ENCODE data around the gene IFT122. TPM values are rescaled to one million over a fixed set of nuclear protein-coding genes. Genes with fewer than 3 reads are reported as not detected.

The IFT122 gene
- total and polyA plus RNA-seq, 2 of the 4 experiments (the other 2 are of a cell fraction) = 16.8 to 28.0 TPM

GRCh38 chr3:129429080-129429451 is 11.0 kb upstream of the IFT122 start:
- H4K91ac ChIP-seq (ENCODE audit: insufficient read depth, low read depth, low read length) = no peak overlapping the region
- TF ChIP-seq CHD1 (IDR thresholded peaks at IDR 0.05; ENCODE audit: low read depth, low read length) (no peak), NFE2L2 (IDR thresholded peaks at IDR 0.05; ENCODE audit: low read depth, low read length) (no peak), MAFK (IDR thresholded peaks at IDR 0.05; ENCODE audit: low read depth, low read length) (no peak), MAZ (IDR thresholded peaks at IDR 0.05; ENCODE audit: borderline replicate concordance, low read depth, low read length) (no peak), USF2 (IDR thresholded peaks at IDR 0.05; ENCODE audit: low read depth, low read length) (no peak), POLR2A (IDR thresholded peaks at IDR 0.05; ENCODE audit: low read depth, low read length) (no peak), ELK1 (IDR thresholded peaks at IDR 0.05; ENCODE audit: borderline replicate concordance, low read depth, low read length) (no peak), RCOR1 (IDR thresholded peaks at IDR 0.05; ENCODE audit: insufficient replicate concordance, low read length) (no peak), CEBPB (IDR thresholded peaks at IDR 0.05; ENCODE audit: low read depth, low read length) (no peak), FOS (IDR thresholded peaks at IDR 0.05; ENCODE audit: low read depth, low read length) (no peak), SMC3 (IDR thresholded peaks at IDR 0.05; ENCODE audit: low read depth, low read length) (no peak), RFX5 (IDR thresholded peaks at IDR 0.05; ENCODE audit: low read depth, low read length) (no peak), BHLHE40 (IDR thresholded peaks at IDR 0.05; ENCODE audit: low read depth, low read length) (no peak), RAD21 (IDR thresholded peaks at IDR 0.05; ENCODE audit: low read length) (no peak)
- TF ChIP-seq, protein P1, sequence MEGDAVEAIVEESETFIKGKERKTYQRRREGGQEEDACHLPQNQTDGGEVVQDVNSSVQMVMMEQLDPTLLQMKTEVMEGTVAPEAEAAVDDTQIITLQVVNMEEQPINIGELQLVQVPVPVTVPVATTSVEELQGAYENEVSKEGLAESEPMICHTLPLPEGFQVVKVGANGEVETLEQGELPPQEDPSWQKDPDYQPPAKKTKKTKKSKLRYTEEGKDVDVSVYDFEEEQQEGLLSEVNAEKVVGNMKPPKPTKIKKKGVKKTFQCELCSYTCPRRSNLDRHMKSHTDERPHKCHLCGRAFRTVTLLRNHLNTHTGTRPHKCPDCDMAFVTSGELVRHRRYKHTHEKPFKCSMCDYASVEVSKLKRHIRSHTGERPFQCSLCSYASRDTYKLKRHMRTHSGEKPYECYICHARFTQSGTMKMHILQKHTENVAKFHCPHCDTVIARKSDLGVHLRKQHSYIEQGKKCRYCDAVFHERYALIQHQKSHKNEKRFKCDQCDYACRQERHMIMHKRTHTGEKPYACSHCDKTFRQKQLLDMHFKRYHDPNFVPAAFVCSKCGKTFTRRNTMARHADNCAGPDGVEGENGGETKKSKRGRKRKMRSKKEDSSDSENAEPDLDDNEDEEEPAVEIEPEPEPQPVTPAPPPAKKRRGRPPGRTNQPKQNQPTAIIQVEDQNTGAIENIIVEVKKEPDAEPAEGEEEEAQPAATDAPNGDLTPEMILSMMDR (conservative IDR thresholded peaks at IDR 0.05; ENCODE audit: low read depth, low read length) = no peak
- H3K4ac ChIP-seq (ENCODE audit: low read depth, low read length) = peak overlapping the region; percentile 47; the same call in 1 of the 2 replicates
- H4K5ac ChIP-seq (ENCODE audit: low read depth, low read length) = peak overlapping the region; percentile 51
- peak overlapping the region; percentile 10 for H2BK120ac ChIP-seq (ENCODE audit: low read depth, low read length)
- WGBS, 2 experiments (ENCODE audit: extremely low coverage in 2 of 2, insufficient read length in 1 of 2) = no CpG with 5 or more reads among the region's 3 CpGs
- no peak for ATAC-seq (ENCODE audit: low read depth)
- H2AK9ac ChIP-seq (replicated peaks; ENCODE audit: low read depth, low read length, poor library complexity) = peak overlapping the region; percentile 76
- no peaks in the 10 kb centered on the region; the same call in none of the 2 replicates for H3K4me1 ChIP-seq (ENCODE audit: control insufficient read depth, insufficient read depth, low read length)
- peak overlapping the region; percentile 93 for H2AFZ ChIP-seq (replicated peaks; ENCODE audit: low read length, poor library complexity)
- peak overlapping the region; percentile 76; the same call in 1 of the 2 replicates for H2AK5ac ChIP-seq (ENCODE audit: low read depth, low read length)
- CTCF ChIA-PET = interaction anchor here (1.5 kb wide), 1 partner anchor 46 kb away, joined by 3 read pairs; no protein-coding TSS in a partner anchor
- H3K14ac ChIP-seq (replicated peaks; ENCODE audit: low read depth, low read length) = peak overlapping the region; percentile 79; the same call in 1 of the 2 replicates
- no peak overlapping the region for H3K4me3 ChIP-seq (ENCODE audit: insufficient read depth, low read depth, low read length)
- 0 out of 3 replicates have a peak overlapping the region, but pooled peaks have one; percentile 18 for H2BK15ac ChIP-seq (ENCODE audit: low read depth, low read length)
- H3K9me3 ChIP-seq (ENCODE audit: control insufficient read depth, insufficient read depth, low read length) = no peaks in the 10 kb centered on the region
- H3K23ac ChIP-seq (ENCODE audit: low read depth, low read length) = no peak overlapping the region
- peak overlapping the region; percentile 76 to 93 for H4K8ac ChIP-seq (ENCODE audit: low read depth in 2 of 2, low read length in 2 of 2)
- peaks cover 5 to 7% of the 10 kb centered on the region in 2 experiments; a peak in 2 of 4 replicates for H3K79me1 ChIP-seq (ENCODE audit: low read depth in 1 of 2, low read length in 2 of 2)
- no TSS peak for BruUV-seq (replicated peaks)
- H3K9me1 ChIP-seq (ENCODE audit: insufficient read depth, low read length) = peaks cover 13% of the 10 kb centered on the region; the same call in 1 of the 2 replicates
- no peak overlapping the region for H3K56ac ChIP-seq (ENCODE audit: extremely low read depth, insufficient read depth, low read length)
- in situ Hi-C loops (cut with MboI; ENCODE audit: low sequenced_read_pairs) (no loop called here), dilution Hi-C loops (cut with HindIII; ENCODE audit: low sequenced_read_pairs, unreplicated experiment) (no loop called here), intact Hi-C loops (cut with micrococcal nuclease) (no loop called here)
- H3K27ac ChIP-seq (ENCODE audit: insufficient read depth, low read length) = no peak overlapping the region
- H3K27me3 ChIP-seq (ENCODE audit: control insufficient read depth, insufficient read depth, low read length) = no peaks in the 10 kb centered on the region
- H3K36me3 ChIP-seq (ENCODE audit: control insufficient read depth, insufficient read depth, low read length) = peaks cover 20% of the 10 kb centered on the region
- DNase-seq = no peak
- no peaks in the 10 kb centered on the region for H4K20me1 ChIP-seq (ENCODE audit: insufficient read depth, low read length)
- no peak overlapping the region; the same call in 1 of the 2 replicates for H2BK20ac ChIP-seq (ENCODE audit: low read depth, low read length)
- no peak overlapping the region for H3K18ac ChIP-seq (ENCODE audit: low read depth, low read length)
- no peak overlapping the region for H2BK5ac ChIP-seq (ENCODE audit: low read depth, low read length, poor library complexity, severe bottlenecking)
- POLR2A ChIA-PET (ENCODE audit: unreplicated experiment) = interaction anchor here (1.3 kb wide), 1 partner anchor 11 kb away, joined by 4 read pairs; the partner anchor contains the start of genes IFT122 and MBD4
- no peak overlapping the region for H3K4me2 ChIP-seq (ENCODE audit: low read depth, low read length)
- no peak overlapping the region for H3K9ac ChIP-seq (ENCODE audit: low read depth, low read length)

Measured in IMR-90 (cell line).